D341Med (cell line): ENCODE data around the gene PRSS36.
"Not testable (repeated sequence)": the region's sequence is repeated elsewhere in the genome, so short reads cannot be mapped to it uniquely, and the experiment has no call there.

ENCODE experiments used
- DNase-seq: peaks from one replicate; pipeline ENCODE4 v3.0.0; 2012; ENCODE audit warnings: low spot score

The PRSS36 gene

DNA sequence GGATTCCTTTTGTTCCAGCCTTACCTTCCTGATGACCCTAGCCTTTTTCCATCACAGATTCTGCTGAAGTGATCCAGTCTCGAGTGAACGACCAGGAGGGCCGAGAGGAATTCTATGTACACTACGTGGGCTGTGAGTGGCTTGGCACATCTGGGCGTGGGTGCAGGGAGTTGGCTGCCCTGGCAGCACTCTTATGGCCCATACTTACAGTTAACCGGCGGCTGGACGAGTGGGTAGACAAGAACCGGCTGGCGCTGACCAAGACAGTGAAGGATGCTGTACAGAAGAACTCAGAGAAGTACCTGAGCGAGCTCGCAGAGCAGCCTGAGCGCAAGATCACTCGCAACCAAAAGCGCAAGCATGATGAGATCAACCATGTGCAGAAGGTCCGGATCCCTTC, 29.7 kb downstream of the PRSS36 start:
- no peak for DNase-seq

DNA sequence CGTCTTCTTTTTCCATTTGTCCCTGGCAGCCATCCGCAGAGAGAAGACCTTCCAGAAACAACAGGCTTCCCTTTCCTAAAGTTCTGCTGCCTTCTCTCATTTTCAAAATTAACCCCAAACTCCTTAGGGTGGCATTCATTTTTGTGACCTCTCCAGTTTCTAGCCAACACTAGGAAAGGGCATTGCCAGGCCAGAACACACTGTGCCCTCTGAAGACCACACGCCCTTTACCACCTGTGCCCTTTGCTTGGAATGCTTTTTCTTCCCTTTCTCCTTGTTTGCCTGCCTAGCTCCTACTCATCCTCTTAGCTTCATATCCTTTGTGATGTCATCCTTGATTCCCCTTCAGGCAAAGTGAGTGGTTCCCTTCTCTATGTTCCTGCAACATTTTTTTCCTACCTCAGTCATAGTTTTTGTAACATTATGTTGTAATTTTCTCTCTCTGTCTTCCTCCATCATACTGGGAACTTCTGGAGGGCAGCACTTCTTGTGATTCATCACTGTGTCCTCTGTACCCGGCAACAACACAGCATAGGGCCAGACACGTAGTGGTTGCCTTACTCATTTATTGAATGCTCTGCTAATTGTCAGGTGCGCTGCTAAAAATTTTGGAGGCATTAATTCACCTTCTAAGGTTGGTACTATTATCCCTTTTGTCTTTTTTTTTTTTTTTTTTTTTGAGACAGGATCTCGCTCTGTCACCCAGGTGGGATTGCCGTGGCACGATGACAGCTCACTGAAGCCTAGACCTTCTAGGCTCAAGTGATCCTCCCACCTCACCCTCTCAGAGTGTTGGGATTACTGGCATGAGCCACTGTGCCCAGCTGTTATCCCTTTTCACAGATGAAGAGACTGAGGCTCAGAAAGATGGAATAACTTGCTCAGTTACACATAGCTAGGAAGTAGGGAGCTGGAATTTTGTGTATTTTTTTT, 31.4 kb downstream of the PRSS36 start:
- DNase-seq, result no peak

GRCh38 chr16:31117384-31118222, 32.3 kb downstream of the PRSS36 start, which contains the start of gene KAT8:
TSS of gene KAT8 (plus strand) at chr16:31117664. CDS start at chr16:31117682, 18 bp downstream.
- DNase-seq, result peak; percentile 96

DNA sequence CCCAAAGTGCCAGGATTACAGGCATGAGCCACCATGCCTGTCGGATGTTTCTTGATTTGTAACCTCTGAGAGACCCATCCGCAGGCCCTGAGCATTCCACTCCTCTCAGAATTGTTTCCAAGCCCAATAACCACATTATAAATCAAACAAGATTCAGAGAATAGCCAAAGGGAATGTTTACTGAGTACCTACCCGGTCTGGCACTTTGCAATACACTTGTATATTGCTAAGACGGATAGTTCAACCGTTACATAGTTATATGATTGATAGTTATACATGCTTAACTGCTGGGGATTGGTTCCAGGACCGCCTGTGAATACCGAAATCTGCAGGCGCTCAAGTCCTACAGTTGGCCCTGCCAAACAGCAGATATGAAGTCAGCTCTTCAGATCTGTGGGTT, 35.4 kb downstream of the PRSS36 start:
- no peak for DNase-seq

DNA sequence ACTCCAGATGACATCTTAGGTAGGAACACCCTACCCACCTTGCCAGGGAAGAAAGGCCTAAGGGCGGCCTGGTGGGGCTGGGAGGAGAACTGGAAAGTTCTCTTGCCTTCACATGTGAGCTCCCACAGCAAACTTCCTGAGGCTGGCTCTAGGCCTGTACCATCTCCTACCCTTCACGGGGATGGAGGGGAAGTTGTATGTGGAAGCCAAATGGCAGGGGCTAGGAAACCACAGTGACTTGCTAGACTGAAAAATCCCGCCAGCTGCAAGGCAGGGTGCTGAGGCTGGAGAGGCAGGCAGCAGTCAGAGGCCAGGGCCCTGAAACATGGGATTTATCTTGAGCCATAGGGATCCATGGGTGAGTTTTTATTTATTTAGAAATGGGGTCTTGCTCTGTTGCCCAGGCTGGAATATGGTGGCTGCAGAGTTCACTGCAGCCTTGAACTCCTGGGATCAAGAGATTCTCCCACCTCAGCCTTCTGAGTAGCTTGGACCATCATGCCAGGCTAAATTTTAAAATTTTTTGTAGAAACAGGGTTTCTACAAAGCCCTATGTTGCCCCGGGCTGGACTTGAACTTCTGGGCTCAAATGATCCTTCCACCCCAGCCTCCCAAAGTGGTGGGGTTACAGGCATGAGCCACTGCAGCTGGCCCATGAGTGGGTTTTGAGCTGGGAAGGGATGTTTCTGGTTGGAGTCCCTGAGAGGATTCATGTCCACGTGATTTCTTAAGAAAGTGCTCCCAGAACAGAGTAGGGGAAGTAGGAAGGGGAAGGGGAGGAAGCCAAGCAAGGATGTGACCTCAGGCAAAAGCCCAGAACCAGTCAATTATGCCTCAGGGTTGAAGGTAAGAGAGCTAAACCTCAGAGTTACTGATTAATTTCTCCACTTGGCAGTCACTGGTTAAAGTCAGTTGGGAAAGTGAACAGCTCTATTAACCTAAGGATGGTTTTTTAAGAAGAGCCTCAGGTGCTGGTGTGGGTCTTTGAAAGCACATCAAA, 36.4 kb downstream of the PRSS36 start:
- no peak for DNase-seq

GRCh38 chr16:31112711-31113110, 37.2 kb downstream of the PRSS36 start:
- no peak for DNase-seq

DNA sequence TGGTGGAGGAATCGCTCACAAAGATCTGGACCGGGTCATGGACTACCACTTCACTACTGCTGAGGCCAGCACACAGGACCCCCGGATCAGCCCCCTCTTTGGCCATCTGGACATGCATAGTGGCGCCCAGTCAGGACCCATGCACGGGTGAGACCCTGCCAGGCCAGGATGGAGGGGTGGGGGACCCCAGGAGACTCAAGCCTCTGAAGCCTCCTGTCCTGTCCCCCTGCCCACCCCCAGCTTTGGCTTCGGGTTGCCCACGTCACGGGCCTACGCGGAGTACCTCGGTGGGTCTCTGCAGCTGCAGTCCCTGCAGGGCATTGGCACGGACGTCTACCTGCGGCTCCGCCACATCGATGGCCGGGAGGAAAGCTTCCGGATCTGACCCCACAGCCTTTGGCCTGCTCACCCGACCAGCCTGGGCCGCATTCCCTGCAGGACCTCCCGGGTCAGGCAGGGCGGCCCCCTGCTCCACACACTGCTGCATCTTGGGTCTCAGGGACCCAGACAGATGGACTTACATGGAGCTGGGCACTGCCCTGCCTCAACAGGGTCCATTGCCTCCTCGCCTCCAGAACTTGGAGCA, 37.9 kb downstream of the PRSS36 start:
- DNase-seq, result no peak

GRCh38 chr16:31110106-31111034, 39.5 kb downstream of the PRSS36 start:
- DNase-seq, result no peak

GRCh38 chr16:31109622-31110021, 40.2 kb downstream of the PRSS36 start:
- DNase-seq, result no peak

DNA sequence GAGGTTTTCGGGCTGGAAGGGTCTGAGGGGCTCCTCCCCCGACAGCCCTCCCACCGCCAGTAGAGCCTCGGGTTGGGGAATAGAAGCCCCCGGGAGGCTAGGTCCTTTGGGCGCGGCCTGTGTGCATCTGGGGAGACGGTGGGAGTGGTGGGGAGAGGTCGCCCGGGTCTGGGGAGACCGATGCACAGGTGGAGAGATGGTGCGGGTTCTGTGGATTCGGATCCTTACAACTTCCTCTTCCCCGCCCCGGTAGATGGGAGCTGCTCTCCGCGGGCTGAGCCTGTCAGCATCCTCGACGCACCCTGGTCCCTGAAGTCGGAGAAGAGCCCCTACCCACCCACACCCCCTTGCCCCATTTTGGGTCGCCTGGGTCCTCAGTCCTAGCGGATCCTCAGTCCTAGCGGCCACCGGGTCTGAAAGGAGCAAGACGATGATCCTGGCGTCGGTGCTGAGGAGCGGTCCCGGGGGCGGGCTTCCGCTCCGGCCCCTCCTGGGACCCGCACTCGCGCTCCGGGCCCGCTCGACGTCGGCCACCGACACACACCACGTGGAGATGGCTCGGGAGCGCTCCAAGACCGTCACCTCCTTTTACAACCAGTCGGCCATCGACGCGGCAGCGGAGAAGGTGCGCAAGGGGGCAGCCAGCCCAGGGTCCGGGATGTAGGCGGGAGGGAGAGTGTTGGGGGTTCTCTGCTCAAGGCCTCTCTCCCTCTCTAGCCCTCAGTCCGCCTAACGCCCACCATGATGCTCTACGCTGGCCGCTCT, 40.9 kb downstream of the PRSS36 start:
- DNase-seq, result no peak

DNA sequence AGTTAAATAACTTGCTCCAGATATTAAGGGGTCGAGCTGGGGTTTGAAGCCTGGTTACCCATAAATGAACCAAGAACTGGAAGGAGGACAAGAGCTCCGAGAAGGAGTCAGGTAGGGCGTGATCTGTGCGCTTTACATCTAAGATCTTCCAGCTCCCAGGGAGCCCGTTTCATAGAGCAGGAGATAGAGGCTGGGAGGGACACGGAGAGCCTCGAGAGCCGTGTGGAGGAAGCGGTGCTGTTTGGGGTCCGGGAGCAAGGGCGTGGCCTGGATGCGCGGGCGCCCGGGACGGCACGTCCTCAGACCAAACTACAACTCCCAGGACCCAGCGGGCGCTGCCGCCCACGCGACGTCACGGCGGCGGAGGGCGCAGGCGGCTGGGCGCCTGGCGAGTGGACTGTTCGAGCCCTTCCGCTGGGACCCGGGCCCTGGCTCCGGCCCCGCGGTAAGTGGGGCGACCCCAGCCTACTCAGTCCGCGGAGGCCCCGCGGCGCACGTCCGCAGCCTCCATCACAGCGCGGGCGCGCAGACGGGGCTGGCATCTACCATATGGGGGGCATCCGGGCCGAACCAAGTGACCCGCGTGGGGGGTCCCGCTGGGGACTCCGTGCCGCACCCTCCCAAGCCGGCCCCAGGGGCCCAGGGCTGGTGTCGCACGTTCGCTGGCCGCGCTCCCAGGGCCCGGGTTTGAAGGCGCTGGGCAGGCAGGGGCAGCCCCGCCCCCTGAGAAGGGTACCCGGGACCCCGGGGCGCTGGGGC, 41.7 kb downstream of the PRSS36 start, which contains the start of gene BCKDK:
TSS of gene BCKDK (plus strand) at position 352 of the 759 bp plus-strand sequence. CDS start 838 bp downstream, outside the sequence.
- peak; percentile 92 for DNase-seq

DNA sequence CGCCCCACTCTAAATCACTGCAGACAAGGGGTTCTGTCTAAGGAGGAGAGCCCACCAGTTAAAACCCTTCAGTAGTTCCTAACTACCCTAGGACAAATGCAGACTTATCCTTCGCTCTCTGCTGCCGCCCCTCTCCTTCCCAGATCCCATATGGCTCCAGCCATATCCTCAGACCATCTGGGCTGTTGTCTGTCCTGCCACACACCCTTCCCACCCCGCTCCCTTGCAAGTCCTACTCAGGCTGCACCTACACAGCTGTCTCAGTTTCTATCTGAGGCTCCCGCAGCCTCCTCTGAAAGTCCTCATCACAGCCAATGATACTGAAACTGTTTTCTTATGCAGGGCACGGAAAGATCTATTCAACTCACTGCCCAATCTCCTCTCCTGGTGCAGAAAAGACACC, 42.4 kb downstream of the PRSS36 start:
- peak; percentile 66 for DNase-seq

DNA sequence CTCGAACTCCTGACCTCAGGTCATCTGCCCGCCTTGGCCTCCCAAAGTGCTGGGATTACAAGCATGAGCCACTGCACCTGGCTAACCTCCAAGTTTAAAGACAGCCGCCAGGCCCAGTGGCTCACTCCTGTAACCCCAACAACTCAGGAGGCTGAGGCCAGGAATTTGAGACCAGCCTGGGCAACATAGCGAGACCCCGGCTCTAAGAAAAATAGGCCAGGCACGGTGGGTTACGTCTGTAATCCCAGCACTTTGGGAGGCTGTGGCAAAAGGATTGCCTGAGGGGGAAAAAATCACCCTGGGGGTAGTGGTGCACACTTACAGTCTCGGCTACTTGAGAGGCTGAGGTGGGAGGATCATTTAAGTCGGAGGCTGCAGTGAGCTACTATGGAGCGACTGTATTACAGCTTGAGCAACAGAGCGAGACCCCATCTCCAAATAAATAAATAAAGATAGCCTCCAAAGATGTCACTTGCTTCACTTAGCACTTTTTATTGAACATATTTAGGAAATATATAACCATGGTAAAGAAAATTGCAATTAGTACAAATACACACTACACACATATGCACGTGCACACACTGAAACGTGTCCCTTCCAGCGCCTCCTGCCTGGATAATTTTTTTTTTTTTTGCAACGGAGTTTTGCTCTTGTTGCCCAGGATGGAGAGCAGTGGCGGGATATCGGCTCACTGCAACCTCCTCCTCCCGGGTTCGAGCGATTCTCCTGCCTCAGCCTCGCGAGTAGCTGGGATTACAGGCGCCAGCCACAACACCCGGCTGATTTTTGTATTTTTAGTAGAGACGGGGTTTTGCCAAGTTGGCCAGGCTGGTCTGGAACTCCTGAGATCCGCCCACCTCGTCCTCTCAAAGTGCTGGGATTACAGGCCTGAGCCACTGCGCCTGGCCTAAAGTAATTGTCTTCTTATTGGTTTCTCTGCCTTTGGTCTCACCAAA, 43.1 kb downstream of the PRSS36 start:
- no peak for DNase-seq

- peak; percentile 83 for DNase-seq
Observed at GRCh38 chr16:31105677-31106213, 44.1 kb downstream of the PRSS36 start.

GRCh38 chr16:31100876-31101641, 48.8 kb downstream of the PRSS36 start:
- not testable (repeated sequence) for DNase-seq
